GM21717 (cell line): ENCODE data around the gene SHFL.

ENCODE experiments used
- ATAC-seq: cut with Tn5 transposase; IDR thresholded peaks from one replicate; pipeline ENCODE4 v1.9.1; 2021; ENCODE audit warnings: mild to moderate bottlenecking, moderate library complexity; ENCODE audit not compliant: unreplicated experiment

SHFL gene

GRCh38 chr19:10085641-10086590 is at the start of gene SHFL:
TSS of gene SHFL (plus strand) at chr19:10086317. CDS start at chr19:10086428, 111 bp downstream.
- ATAC-seq: peak; percentile 66

DNA sequence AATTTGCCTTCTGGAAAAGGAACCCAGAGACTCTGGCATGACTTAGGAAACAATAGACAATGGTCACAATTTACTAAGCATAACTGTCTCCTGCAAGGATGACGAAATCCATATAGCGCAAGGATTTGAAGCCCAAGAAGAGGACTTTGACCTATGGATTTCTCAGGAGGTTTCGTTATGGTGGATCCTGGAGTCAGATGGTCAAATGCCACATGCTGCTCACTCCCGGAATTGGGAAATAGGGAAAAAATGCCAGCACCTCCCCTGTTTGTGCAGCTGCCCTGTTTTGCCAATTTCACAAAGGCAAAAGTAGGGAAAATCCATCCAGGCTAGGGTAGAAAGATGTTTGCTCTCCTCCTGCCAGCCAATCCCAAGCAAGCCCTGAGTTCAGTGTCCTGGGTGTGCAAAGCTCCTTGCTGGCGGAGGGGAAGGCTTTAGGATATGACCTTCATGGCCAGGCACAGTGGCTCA is 49.5 kb upstream of the SHFL start:
- ATAC-seq: no peak

- ATAC-seq: no peak
These were observed 48.8 kb upstream of the SHFL start for GRCh38 chr19:10037367-10037766.

- ATAC-seq: no peak
These were observed 48.3 kb upstream of the SHFL start for GRCh38 chr19:10037809-10038208.

DNA sequence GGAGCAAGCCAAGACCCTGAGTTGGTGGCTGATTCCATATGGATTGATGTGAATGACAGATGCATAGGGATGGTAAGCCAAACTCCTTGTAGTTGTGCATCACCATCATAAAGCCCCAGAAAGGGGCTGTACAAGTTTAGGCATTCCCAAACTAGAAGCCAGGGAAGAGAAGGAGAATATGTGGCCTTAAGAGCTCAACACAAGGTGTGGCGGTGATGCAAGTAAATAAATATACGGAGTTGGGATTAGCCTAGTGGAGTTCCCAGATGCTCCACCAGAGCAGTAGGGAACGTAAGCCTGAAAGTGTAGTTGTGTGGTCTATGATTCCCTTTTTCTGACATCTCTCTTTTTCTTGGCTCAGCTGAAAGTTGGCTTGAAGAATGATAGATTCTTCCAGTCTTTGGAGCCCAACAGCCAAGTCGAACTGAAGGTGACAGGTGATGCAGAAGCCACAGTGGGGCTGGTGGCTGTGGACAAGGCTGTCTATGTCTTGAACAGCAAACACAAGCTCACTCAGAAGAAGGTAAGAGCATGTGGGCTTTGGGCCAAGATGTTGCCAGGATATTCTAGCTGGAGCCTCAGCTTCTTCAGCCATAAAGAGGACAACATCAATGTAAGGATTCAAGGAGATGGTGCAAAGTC is 42.7 kb upstream of the SHFL start:
- no peak for ATAC-seq

GRCh38 chr19:10044390-10044789 is 41.7 kb upstream of the SHFL start:
- ATAC-seq: no peak

- no peak for ATAC-seq
These were observed 40.7 kb upstream of the SHFL start for GRCh38 chr19:10045371-10045770.

GRCh38 chr19:10049626-10050025 is 36.5 kb upstream of the SHFL start:
- no peak for ATAC-seq

DNA sequence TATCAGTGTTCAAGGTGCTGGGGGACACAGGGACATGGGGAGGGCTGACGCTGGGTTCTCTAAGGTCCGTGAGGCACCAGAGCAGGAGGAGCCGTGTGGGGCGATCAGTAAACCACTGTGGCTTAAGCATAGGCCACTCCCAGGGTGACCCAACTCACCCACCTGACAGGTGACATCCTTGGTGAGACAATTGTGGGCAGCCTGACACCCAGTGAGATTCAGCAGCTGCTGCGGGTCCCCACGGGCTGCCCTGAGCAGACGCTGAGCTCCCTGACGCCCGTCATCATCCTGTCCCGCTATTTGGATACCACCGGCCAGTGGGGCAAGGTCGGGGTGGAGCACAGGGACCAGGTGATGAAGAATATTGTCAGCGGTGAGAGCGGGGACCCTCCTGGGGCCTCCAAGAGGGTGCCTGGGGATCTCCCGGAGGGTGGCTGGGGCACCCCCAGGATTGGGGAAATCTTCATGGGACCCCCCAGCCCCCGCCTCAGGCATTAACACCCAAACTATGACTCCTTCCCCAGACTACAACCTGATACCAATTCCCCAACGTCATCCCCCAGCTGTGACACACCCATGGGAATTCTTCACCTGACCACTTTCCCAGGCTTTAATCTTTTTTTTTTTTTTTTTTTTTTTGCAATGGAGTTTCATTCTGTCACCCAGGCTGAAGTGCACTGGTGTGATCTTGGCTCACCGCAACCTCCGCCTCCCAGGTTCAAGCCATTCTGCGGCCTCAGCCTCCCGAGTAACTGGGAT is 33.3 kb upstream of the SHFL start:
- no peak for ATAC-seq

DNA sequence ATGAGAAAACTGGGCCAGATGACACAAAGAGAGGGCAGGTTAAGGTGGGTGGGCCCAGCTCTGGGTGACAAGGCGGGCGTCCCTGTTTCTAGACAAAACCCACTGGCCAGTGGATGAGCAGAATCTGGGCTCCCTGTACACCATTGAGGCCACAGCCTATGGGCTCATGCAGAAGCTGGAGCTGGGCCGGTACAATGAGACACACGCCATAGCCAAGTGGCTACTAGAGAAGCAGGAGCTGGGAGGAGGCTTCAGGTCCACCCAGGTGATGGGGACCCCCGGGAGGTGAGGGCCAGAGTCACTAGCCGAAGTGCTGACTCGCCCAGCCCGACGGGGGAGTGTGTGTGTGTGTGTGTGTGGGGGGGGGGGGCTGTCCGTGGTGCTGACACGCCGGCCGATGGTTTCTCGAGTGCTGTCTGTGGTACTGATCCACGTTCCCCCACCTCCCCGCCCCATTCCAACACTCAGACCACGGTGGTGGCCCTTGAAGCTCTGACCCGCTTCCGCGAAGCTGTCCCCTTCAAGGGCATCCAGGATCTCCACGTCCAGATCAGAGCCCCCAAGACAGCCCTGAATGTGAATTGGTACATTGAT is 24.3 kb upstream of the SHFL start:
- ATAC-seq: no peak

DNA sequence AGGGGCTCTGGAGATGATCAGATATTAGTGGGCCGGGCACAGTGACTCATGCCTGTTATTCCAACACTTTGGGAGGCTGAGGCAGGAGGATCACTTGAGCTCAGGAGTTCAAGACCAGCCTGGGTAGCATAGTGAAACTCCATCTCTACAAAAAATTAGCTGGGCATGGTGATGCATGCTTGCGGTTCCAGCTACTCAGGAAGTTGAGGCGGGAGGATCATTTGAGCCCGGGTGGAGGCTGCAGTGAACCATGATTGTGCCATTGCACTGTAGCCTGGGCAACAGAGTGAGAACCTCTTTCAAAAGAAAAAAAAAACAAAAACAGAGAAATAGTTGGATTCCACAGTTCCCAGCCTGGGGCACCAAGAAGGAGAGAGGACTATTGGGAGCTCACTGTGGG is 17.9 kb upstream of the SHFL start:
- no peak for ATAC-seq

- ATAC-seq: no peak
These were observed 17.1 kb upstream of the SHFL start for GRCh38 chr19:10069046-10069445.

DNA sequence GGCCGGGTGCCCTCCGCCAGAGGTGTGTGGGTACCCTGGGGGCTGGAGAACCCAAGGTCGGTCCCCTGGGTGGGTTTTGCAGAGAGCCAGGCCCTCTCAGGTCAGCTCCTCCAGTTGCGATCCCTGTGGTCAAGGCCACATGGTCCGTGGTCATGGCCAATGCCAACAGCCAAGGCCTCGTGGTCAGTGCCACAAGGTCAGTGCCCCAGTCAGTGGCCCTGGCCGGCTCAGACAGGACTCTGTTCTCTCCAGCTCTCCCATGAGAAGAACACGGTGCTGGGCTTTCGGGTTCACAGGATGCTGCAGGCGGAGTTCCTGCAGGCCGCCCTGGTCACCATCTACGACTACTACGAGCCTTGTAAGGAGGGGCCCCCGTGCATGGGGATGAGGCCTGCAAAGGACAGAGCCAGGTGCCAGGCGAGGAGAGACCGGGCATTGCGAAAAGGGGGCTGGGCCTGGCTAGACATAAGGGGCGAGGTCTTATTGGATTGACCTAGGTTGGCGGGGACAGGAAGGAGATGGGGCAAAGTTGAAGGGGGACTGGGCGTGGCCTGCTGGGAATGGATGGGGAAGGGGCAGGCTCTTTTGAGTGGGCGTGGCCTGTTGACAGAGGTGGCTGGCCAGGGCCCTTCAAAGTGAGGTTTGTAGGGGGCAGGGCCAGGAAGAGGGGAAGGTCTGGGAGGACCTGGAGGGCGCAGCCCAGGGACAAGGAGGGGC is 15.2 kb upstream of the SHFL start:
- ATAC-seq: no peak

- no peak for ATAC-seq
These were observed 12.0 kb upstream of the SHFL start for GRCh38 chr19:10074153-10074552.

- no peak for ATAC-seq
These were observed 9.6 kb upstream of the SHFL start for GRCh38 chr19:10076535-10076934.

DNA sequence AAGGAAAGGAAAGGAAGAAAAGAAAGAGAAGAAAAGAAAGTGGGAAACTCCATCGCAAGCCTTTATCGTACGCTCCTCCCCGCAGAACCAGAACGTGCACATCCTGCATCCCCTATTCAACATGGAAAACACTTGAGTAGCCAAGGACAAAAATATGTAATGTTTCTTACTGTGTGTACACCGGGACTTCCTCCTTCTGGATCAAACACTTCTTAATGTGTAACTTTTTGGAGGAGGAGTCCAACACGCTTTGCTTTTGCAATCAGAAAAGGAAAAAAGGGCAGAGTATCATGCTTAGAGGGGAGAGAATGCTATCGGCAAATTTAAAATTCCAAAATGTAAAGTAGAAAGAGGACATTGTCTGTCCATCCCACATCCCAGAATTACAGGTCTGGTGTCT is 7.8 kb upstream of the SHFL start:
- ATAC-seq: no peak

GRCh38 chr19:10079031-10079453 is 7.1 kb upstream of the SHFL start:
- no peak for ATAC-seq

DNA sequence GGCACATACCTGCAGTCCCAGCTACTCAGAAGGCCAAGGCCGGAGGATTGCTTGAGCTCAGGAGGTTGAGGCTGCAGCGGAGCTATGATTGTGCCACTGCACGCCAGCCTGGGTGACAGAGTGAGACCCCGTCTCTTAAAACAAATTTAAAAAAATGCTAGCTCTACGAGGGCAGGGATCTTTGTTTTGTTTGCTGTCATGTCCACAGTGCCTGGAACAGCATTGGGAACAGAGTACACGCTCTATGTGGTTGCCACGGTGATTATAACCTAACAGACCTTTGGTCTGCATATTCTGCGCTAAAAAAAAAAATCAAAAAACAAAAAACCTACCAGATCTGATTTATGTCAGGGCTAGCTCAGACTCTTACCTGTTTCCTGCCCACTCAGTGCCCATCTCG is 2.2 kb upstream of the SHFL start:
- ATAC-seq: no peak

DNA sequence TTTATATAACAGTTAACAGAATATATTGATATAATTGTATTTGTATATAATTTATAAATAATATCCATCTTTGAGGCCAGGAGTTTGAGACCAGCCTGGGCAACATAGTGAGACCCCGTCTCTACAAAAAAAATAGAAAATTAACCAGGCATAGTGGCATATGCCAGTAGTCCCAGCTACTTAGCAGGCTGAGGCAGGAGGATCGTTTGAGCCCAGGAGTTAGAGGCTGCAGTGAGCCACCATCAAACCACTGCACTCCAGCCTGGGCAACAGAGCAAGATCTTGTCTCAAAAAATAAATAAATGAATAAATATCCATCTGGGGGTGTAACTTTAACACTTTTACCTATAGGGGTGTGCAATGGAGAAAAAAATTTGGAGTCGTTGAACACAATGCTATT is 1.3 kb upstream of the SHFL start:
- ATAC-seq: no peak

GRCh38 chr19:10086591-10087192 is 575 bp downstream of the SHFL start:
- no peak for ATAC-seq
